HL-60 (cell line): ENCODE data around the gene ZNF18.

Experiments
- CTCF ChIP-seq: IDR thresholded peaks from one replicate; pipeline ENCODE4 v1.5.1; 2011; ENCODE audit warnings: low read length, control low read depth, inconsistent platforms; ENCODE audit not compliant: insufficient read depth
- REST ChIP-seq: IDR thresholded peaks from 2 replicates; pipeline ENCODE4 v1.6.1; 2012; ENCODE audit warnings: low read depth; ENCODE audit not compliant: insufficient replicate concordance

GRCh38 chr17:11935734-11936406 lies 61.4 kb downstream of the ZNF18 start:
- TF ChIP-seq CTCF = peak; percentile 70
- TF ChIP-seq REST = no peak
